ENCODE results near the gene MOSMO. TPM values are rescaled to one million over a fixed set of nuclear protein-coding genes. Genes with fewer than 3 reads are reported as not detected.
"Not testable (repeated sequence)": the region's sequence is repeated elsewhere in the genome, so short reads cannot be mapped to it uniquely, and the experiment has no call there.

The MOSMO gene
- polyA plus RNA-seq, 3 donors = 4.7 to 10.0 (median 9.9) TPM

- 71 to 89% (median 86%) methylated on average over 4 of the region's 4 CpGs for WGBS, 3 donors
- no peak overlapping the region for H3K27ac ChIP-seq (ENCODE audit: low read depth, low read length)
Observed at GRCh38 chr16:22029632-22030031, 21.7 kb downstream of the MOSMO start.

GRCh38 chr16:22030087-22030812 lies 22.3 kb downstream of the MOSMO start:
- WGBS, 3 donors = 80 to 95% (median 92%) methylated on average over 6 of the region's 6 CpGs
- no peak overlapping the region for H3K27ac ChIP-seq (ENCODE audit: low read depth, low read length)

- H3K27ac ChIP-seq (ENCODE audit: low read depth, low read length) = no peak overlapping the region
- WGBS, 3 donors = 68 to 92% (median 91%) methylated on average over 2 of the region's 2 CpGs
Observed at GRCh38 chr16:22031483-22032083, 23.7 kb downstream of the MOSMO start.

- WGBS, 3 donors = 88 to 92% (median 91%) methylated on average over 3 of the region's 3 CpGs
Observed at GRCh38 chr16:22034503-22034902, 26.6 kb downstream of the MOSMO start.

GRCh38 chr16:22035153-22035552 lies 27.2 kb downstream of the MOSMO start:
- no peak overlapping the region for H3K27ac ChIP-seq (ENCODE audit: low read depth, low read length)
- 29 to 72% (median 41%) methylated on average over 2 of the region's 2 CpGs for WGBS, 3 donors

More at GRCh38 chr16:22034503-22034902, 26.6 kb downstream of the MOSMO start:
- no peak overlapping the region for H3K27ac ChIP-seq (ENCODE audit: low read depth, low read length)

- whole genome bisulfite sequencing, 3 donors = 90 to 94% (median 93%) methylated on average over 3 of the region's 3 CpGs
- not testable (repeated sequence) for H3K27ac ChIP-seq (ENCODE audit: low read depth, low read length)
Observed at GRCh38 chr16:22043882-22044281, 36.0 kb downstream of the MOSMO start.

- WGBS, 3 donors = 63 to 65% (median 65%) methylated on average over 5 of the region's 5 CpGs
- not testable (repeated sequence) for H3K27ac ChIP-seq (ENCODE audit: low read depth, low read length)
Observed at GRCh38 chr16:22045888-22046287, 38.0 kb downstream of the MOSMO start.

GRCh38 chr16:22050963-22051362 lies 43.1 kb downstream of the MOSMO start:
- WGBS, 3 donors = 95 to 98% (median 96%) methylated on average over 4 of the region's 4 CpGs
- H3K27ac ChIP-seq (ENCODE audit: low read depth, low read length) = no peak overlapping the region

GRCh38 chr16:22052980-22053379 lies 45.1 kb downstream of the MOSMO start:
- H3K27ac ChIP-seq (ENCODE audit: low read depth, low read length) = no peak overlapping the region
- WGBS, 3 donors = 64 to 82% (median 72%) methylated on average over 6 of the region's 6 CpGs

GRCh38 chr16:22053921-22054341 lies 46.0 kb downstream of the MOSMO start:
- 89 to 96% (median 91%) methylated on average over 4 of the region's 4 CpGs for WGBS, 3 donors
- no peak overlapping the region for H3K27ac ChIP-seq (ENCODE audit: low read depth, low read length)

- WGBS, 3 donors = 72 to 83% (median 73%) methylated on average over 5 of the region's 5 CpGs
- H3K27ac ChIP-seq (ENCODE audit: low read depth, low read length) = no peak overlapping the region
Observed at GRCh38 chr16:22054847-22055590, 47.1 kb downstream of the MOSMO start.

- no peak overlapping the region for H3K27ac ChIP-seq (ENCODE audit: low read depth, low read length)
- WGBS, 3 donors = 73 to 89% (median 84%) methylated on average over 5 of the region's 5 CpGs
Observed at GRCh38 chr16:22055881-22056280, 48.0 kb downstream of the MOSMO start.

GRCh38 chr16:22063888-22064467 lies 56.1 kb downstream of the MOSMO start:
- 64 to 97% (median 90%) methylated on average over 1 of the region's 1 CpG for WGBS, 3 donors
- H3K27ac ChIP-seq (ENCODE audit: low read depth, low read length) = no peak overlapping the region

GRCh38 chr16:22065252-22065651 lies 57.3 kb downstream of the MOSMO start:
- H3K27ac ChIP-seq (ENCODE audit: low read depth, low read length) = no peak overlapping the region
- WGBS, 3 donors = 82 to 100% (median 91%) methylated on average over 1 of the region's 1 CpG

GRCh38 chr16:22070361-22071330 lies 62.7 kb downstream of the MOSMO start:
- WGBS, 3 donors = 38 to 55% (median 43%) methylated on average over 12 of the region's 12 CpGs
- H3K27ac ChIP-seq (ENCODE audit: low read depth, low read length) = no peak overlapping the region

- no peak overlapping the region for H3K27ac ChIP-seq (ENCODE audit: low read depth, low read length)
- WGBS, 3 donors = 57 to 77% (median 77%) methylated on average over 7 of the region's 7 CpGs
Observed at GRCh38 chr16:22071331-22071910, 63.5 kb downstream of the MOSMO start.

- H3K27ac ChIP-seq (ENCODE audit: low read depth, low read length) = no peak overlapping the region
- 69 to 78% (median 74%) methylated on average over 3 of the region's 3 CpGs for WGBS, 3 donors
Observed at GRCh38 chr16:22073350-22073749, 65.4 kb downstream of the MOSMO start.

Data from adipose tissue (tissue), 3 donors.